Left lung (tissue), 10 donors: ENCODE results near the gene BANP. TPM values are rescaled to one million over a fixed set of nuclear protein-coding genes. Genes with fewer than 3 reads are reported as not detected.
A peak's percentile ranks its signal among the peaks of the same experiment; 100 is the strongest.
"Not testable (repeated sequence)": the region's sequence is repeated elsewhere in the genome, so short reads cannot be mapped to it uniquely, and the experiment has no call there.

Experiments
- ATAC-seq: fragments of 200-7000 bp; cut with Tn5 transposase; one replicate; pipeline ENCODE4 v1.9.1; 2020; ENCODE audit warnings: moderate library complexity
- DNase-seq, 4 donors: peaks; one replicate each; pipeline ENCODE4 v3.0.0-alpha.2; 2013 to 2020
- H3K27ac ChIP-seq, 2 donors: fragments of 200-600 bp; sonication (generic) in 1 of 2; one replicate each; pipeline versions ENCODE4 v1.5.0 to v1.8.0; 2020 to 2021
- H3K27me3 ChIP-seq, 2 donors: fragments of 200-600 bp; sonication (generic) in 1 of 2; one replicate each; pipeline versions ENCODE4 v1.5.0 to v1.8.0; 2020 to 2021
- H3K36me3 ChIP-seq, 2 donors: fragments of 200-600 bp; sonication (generic) in 1 of 2; one replicate each; pipeline versions ENCODE4 v1.5.0 to v1.8.0; 2020 to 2021
- H3K4me1 ChIP-seq, 2 donors: fragments of 200-600 bp; one replicate each; pipeline ENCODE4 v1.8.0; 2021
- H3K4me3 ChIP-seq, 2 donors: fragments of 200-600 bp; sonication (generic) in 1 of 2; one replicate each; pipeline versions ENCODE4 v1.5.0 to v1.8.0; 2020 to 2021; ENCODE audit warnings: mild to moderate bottlenecking in 1 of 2
- H3K9me3 ChIP-seq, 2 donors: fragments of 200-600 bp; sonication (generic) in 1 of 2; one replicate each; pipeline versions ENCODE4 v1.5.0 to v1.8.0; 2020 to 2021
- intact Hi-C, 2 donors: fragments of 100-400 bp; cut with DNase I; formaldehyde crosslinking; loops; one replicate each; pipeline versions ENCODE4 v1.11.2 to v1.14.2; 2022
- polyA plus RNA-seq, 6 donors: library from polyadenylated mRNA; unstranded; fragments of 120-200 nt; gene quantifications; one replicate each; pipeline ENCODE4 v1.2.1, GENCODE V29; 2013; ENCODE audit not compliant: insufficient read length in 6 of 6
- total RNA-seq, 2 donors: library from RNA; stranded (reverse); fragmentation: NEBNext Ultra II Directional; extraction: Animal tissue kit (Norgen Biotek cat#: 25700); gene quantifications; one replicate each; pipeline ENCODE4 v1.2.1, GENCODE V29; 2021
- TF ChIP-seq, protein P1 (sequence below), 2 donors: fragments of 200-600 bp; sonication (generic) in 1 of 2; IDR thresholded peaks; one replicate each; pipeline versions ENCODE4 v1.5.0 to v1.8.0; 2021; ENCODE audit warnings: antibody characterized with exemption in 2 of 2
- donor health status: DM: no; HTN: yes; CAD: no.
- donor health status: DM: no; HTN: no; CAD: no.

BANP gene
- total and polyA plus RNA-seq, 8 donors, result 19.3 to 35.9 (median 23.8) TPM

DNA sequence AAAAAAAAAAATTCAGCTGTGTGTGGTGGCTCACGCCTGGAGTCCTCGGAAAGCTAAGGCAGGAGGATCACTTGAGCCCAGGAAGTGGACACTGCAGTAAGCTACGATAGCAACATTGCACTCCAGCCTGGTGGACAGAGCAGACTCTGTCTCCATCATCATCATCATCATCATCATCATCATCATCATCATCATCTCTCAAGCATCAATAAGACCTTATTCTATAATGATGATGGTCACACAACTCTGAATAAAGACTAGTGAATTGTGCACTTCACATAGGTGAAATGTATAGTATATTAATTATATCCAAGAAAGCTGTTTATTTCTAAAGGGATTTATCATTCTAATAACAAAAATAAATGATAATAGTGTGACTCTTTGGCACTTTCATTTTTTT is 143.7 kb downstream of the BANP start:
- H3K27ac ChIP-seq, ATAC-seq, H3K4me1 ChIP-seq: not testable (repeated sequence)

DNA sequence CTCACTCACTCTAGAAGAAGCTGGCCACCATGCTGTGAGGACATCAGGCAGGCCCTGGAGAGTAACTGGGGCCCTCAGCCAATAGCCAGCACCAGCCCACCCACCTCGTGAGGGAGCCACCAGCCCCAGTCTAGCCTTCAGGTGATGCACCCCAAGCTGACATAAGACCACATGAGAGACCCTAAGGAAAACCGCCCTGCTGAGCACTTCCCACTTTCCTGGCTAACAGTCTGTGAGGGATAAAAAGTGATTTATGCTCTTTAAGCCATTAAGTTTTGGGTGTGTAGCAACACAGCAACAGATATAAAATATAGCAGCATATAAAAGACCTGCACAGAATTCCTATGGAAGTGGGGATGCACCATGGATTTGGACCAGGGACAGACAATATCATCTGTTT is 145.4 kb downstream of the BANP start:
- peak in 1 of 4 donors; percentile 25 for DNase-seq
- H3K36me3 ChIP-seq, H3K4me3 ChIP-seq, H3K4me1 ChIP-seq, intact Hi-C loops, ATAC-seq, H3K27ac ChIP-seq: not testable (repeated sequence)
- H3K27me3 ChIP-seq, result peaks cover 11 to 44% of the 10 kb centered on the region in 2 donors
- peaks cover 0 to 21% of the 10 kb centered on the region in 2 donors for H3K9me3 ChIP-seq

More for the DNA sequence above, 143.7 kb downstream of the BANP start:
- peaks cover 0 to 21% of the 10 kb centered on the region in 2 donors for H3K9me3 ChIP-seq
- H3K36me3 ChIP-seq, H3K4me3 ChIP-seq, intact Hi-C loops, DNase-seq: not testable (repeated sequence)
- H3K27me3 ChIP-seq, result peaks cover 0 to 44% of the 10 kb centered on the region in 2 donors

DNA sequence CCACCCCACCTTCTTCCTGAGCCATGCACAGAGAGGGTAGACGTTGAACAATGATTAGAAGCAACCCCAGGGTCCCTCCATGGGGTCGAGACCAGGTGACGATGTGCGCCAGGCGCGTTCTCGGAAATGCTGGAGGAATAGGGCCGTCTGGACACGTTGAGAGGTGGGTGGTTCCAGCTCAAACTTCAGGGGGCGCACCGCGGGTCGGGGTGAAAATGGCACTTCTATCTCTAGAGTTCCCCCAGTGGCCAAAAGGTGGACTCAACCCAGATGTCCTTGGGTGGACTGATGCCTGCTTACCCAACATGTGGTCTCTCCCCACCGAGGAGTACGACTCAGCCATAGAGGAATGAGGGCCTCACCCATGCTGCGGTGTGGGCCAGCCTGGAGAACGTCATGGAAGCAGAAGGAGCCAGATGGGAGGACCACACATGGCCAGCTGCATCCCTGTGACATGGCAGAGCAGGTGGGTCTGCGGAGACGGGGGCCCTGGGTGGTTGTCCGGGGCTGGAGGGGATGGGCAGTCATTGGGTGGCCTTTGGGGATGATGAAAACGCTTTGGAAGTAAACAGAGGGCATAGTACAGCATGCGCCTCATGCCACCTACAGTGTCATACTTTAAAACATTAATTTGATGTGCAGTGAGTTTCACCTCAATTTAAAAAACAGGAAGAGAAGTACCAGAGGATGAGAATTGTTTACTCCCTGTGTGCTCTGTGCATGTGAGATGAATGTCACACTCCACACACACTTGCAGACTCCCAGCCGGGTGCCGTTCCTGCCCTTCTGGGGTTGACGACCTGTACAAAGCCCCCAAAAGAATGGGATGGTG is 147.7 kb downstream of the BANP start:
- H3K36me3 ChIP-seq, intact Hi-C loops, H3K4me1 ChIP-seq, H3K4me3 ChIP-seq, ATAC-seq, H3K27ac ChIP-seq: not testable (repeated sequence)
- peak in 1 of 4 donors; percentile 44 for DNase-seq
- H3K9me3 ChIP-seq, result peaks cover 0 to 21% of the 10 kb centered on the region in 2 donors
- H3K27me3 ChIP-seq, result peaks cover 11 to 56% of the 10 kb centered on the region in 2 donors

DNA sequence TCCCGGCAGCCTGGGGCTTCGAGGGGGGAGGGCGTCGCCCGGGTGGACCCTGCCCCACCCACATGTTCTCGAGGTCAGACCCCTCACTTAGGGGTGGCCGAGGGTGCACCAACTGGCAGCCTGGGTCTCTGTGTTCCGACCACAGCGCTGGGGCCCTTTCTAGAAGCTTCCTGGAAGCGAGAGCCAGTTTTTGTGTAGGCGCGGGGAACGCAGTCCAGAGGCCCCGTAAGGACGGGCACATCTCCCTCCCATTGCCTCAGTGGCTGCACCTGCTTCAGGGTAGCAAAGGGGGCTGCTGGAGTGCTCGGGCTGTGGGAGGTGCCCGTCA is 148.3 kb downstream of the BANP start:
- ATAC-seq (no peak), DNase-seq (peak in 1 of 4 donors; percentile 61)
- Histone ChIP-seq H3K27me3 (peaks cover 11 to 56% of the 10 kb centered on the region in 2 donors), H3K27ac (no peak overlapping the region), H3K4me1 (no peaks in the 10 kb centered on the region), H3K36me3 (no peaks in the 10 kb centered on the region), H3K9me3 (peaks cover 0 to 21% of the 10 kb centered on the region in 2 donors), H3K4me3 (no peak overlapping the region)
- intact Hi-C loops, result no loop called here
- TF ChIP-seq, protein P1, sequence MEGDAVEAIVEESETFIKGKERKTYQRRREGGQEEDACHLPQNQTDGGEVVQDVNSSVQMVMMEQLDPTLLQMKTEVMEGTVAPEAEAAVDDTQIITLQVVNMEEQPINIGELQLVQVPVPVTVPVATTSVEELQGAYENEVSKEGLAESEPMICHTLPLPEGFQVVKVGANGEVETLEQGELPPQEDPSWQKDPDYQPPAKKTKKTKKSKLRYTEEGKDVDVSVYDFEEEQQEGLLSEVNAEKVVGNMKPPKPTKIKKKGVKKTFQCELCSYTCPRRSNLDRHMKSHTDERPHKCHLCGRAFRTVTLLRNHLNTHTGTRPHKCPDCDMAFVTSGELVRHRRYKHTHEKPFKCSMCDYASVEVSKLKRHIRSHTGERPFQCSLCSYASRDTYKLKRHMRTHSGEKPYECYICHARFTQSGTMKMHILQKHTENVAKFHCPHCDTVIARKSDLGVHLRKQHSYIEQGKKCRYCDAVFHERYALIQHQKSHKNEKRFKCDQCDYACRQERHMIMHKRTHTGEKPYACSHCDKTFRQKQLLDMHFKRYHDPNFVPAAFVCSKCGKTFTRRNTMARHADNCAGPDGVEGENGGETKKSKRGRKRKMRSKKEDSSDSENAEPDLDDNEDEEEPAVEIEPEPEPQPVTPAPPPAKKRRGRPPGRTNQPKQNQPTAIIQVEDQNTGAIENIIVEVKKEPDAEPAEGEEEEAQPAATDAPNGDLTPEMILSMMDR (IDR thresholded peaks at IDR 0.05), result no peak

DNA sequence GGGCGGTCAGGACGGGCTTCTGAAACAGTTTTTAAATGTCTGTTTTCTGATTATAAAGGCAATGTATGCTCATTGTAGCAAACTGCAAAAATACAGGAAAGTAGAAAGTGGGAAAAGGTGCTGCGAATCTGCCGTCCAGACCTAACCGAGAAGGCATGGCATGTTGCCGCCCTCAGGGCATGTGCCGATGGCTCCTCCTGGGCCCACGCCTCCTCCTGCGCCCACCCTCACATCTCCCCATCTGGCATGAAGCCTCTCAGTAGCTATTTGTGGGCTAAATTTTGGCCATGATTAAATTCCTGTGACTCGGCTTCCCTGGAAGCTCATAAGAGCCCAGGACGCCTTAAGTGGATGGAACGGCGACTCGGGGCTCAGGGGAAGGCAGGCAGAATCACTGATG is 148.7 kb downstream of the BANP start:
- H3K4me3 ChIP-seq, ATAC-seq, intact Hi-C loops, H3K27ac ChIP-seq, H3K4me1 ChIP-seq, H3K36me3 ChIP-seq: not testable (repeated sequence)
- Histone ChIP-seq H3K27me3 (peaks cover 11 to 56% of the 10 kb centered on the region in 2 donors), H3K9me3 (peaks cover 0 to 21% of the 10 kb centered on the region in 2 donors)
- peak in 1 of 4 donors; percentile 28 for DNase-seq

DNA sequence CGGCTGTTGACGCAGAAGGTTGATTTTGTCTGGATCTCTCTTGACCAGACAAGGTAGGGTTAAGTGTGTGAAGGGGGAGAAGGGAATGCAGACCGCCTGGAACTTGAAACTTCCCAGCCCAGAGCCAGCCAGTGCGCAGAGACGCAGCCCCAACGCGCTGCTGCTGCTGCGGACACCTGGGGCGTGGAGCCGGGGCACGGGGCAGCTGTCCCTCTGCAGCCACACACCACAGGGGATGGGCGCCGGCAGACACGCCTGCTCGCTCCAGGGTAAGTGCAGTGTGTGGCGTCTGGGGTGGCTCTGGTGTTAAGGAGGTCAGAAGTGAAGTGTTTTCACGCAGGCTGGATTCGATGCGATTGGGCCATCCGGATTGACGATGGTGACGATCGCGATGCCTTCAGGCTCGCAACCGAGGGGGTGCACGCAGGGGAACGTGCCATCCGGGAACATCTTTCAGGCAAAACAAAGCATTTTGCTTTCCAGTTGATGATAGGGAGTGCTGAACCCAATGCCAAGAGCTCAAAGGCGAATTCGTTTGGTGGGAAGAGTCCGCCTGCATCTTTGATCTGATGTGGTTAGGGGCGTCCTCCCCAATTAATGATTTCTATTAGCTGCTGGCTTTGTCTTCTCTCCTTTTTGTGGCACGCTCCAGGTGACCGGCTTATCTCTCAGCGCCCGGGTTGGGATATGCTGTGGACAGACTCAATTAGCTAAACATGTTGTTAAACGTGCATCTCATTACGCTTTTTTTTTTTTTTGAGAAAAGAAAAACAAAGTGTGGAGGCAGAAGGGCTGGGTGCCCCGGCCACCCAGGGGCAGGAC is 149.8 kb downstream of the BANP start:
- DNase-seq, result peak in 1 of 4 donors; percentile 51
- H3K4me3 ChIP-seq, ATAC-seq, H3K4me1 ChIP-seq, H3K36me3 ChIP-seq, intact Hi-C loops, H3K27ac ChIP-seq: not testable (repeated sequence)
- Histone ChIP-seq H3K27me3 (peaks cover 11 to 56% of the 10 kb centered on the region in 2 donors), H3K9me3 (peaks cover 0 to 17% of the 10 kb centered on the region in 2 donors)

DNA sequence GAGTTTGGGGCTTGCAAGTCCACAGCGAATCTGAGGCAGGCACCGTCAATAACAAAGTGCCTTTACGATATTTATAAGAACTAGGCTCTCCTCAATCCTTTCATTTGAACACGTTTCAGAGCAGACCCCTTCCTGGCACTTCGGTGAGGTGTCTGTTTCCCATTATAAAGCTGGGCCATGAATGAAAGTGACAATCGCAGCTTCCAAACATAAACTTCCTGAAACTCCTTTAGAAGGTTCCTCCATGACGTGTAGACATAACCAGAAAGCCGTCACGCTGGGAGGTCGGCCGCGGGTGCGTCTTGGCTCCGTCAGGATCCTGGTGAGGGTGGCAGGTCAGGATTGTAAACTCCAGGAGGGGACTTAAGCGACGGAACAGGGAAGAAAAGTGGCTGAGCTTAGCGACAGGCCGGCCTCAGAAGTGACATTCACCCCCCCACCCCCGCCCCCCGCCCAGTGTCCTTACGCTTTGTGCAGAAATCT is 150.4 kb downstream of the BANP start:
- H3K4me3 ChIP-seq, H3K4me1 ChIP-seq, H3K36me3 ChIP-seq, H3K27ac ChIP-seq, intact Hi-C loops, ATAC-seq: not testable (repeated sequence)
- Histone ChIP-seq H3K9me3 (peaks cover 0 to 10% of the 10 kb centered on the region in 2 donors), H3K27me3 (peaks cover 11 to 56% of the 10 kb centered on the region in 2 donors)
- peak in 1 of 4 donors; percentile 53 for DNase-seq

DNA sequence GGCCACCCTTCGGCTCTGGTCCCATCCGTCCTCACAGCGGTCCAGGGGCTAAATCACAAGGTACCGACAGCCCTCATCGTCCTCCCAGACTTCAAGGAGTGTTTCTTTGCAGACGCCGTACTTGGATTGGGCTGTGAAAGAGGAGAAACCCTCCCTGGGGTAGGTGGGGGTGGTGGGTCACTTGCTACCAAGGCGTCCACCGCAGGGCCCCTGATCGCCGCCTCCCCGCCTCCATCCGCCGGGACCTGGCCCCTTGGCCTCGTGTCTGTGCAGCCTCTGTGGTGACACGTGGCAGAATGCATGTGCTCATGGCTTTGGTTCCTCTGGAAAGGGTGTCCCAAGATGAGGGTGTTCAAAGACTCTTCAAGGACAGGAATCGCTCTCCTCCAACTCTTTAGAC is 151.4 kb downstream of the BANP start:
- peak in 1 of 4 donors; percentile 65 for DNase-seq
- peaks cover 0 to 4% of the 10 kb centered on the region in 2 donors for H3K9me3 ChIP-seq
- ATAC-seq, result no peak
- no peak overlapping the region for H3K4me3 ChIP-seq
- H3K27me3 ChIP-seq, result peaks cover 11 to 56% of the 10 kb centered on the region in 2 donors
- intact Hi-C loops, result no loop called here
- H3K27ac ChIP-seq, result no peak overlapping the region
- no peaks in the 10 kb centered on the region for H3K4me1 ChIP-seq
- no peaks in the 10 kb centered on the region for H3K36me3 ChIP-seq
- TF ChIP-seq, protein P1 (IDR thresholded peaks at IDR 0.05), result no peak
